H1 (cell line): ENCODE data around the gene ARMH4.

Experiments
- EZH2 ChIP-seq: fragments of 200-600 bp; sonication (generic); IDR thresholded peaks from 2 replicates; pipeline ENCODE4 v1.7.1; 2012; ENCODE audit warnings: low read depth, mild to moderate bottlenecking, moderate library complexity, low read length, inconsistent platforms; ENCODE audit not compliant: severe bottlenecking
- NRF1 ChIP-seq: IDR thresholded peaks from 2 replicates; pipeline ENCODE4 v1.6.1; 2011; ENCODE audit warnings: mild to moderate bottlenecking, low read depth, low read length, improper control_type of control experiment
- POLR2A ChIP-seq, 2 experiments: IDR thresholded peaks; 1 replicate in 1 of 2; 2 replicates in 1 of 2; pipeline ENCODE4 v1.6.1; 2011; ENCODE audit warnings: low read depth in 2 of 2, low read length in 2 of 2, mild to moderate bottlenecking in 2 of 2; ENCODE audit errors: control extremely low read depth in 1 of 2
- POLR2AphosphoS5 ChIP-seq: IDR thresholded peaks from 2 replicates; pipeline ENCODE4 v1.6.1; 2011; ENCODE audit warnings: low read depth, low read length
- POU5F1 ChIP-seq: IDR thresholded peaks from 2 replicates; pipeline ENCODE4 v1.6.1; 2011; ENCODE audit warnings: low read depth, mild to moderate bottlenecking, low read length, moderate library complexity
- RNF2 ChIP-seq: fragments of 200-900, 300-1000 bp; sonication (generic); IDR thresholded peaks from 2 replicates; pipeline ENCODE4 v1.7.1; 2016; ENCODE audit warnings: borderline replicate concordance, low read depth, mild to moderate bottlenecking, antibody characterized with exemption, low read length; ENCODE audit not compliant: poor library complexity, severe bottlenecking; ENCODE audit errors: missing control alignments
- TF ChIP-seq, protein P1 (sequence below), 3 experiments: IDR thresholded peaks; 1 replicate in 2 of 3; 2 replicates in 1 of 3; pipeline versions ENCODE4 v1.5.1 to v1.6.1; 2011; ENCODE audit warnings: low read length in 3 of 3, mild to moderate bottlenecking in 3 of 3, inconsistent platforms in 2 of 3, low read depth in 1 of 3, moderate library complexity in 1 of 3; ENCODE audit not compliant: insufficient read depth in 1 of 3; ENCODE audit errors: control extremely low read depth in 1 of 3

GRCh38 chr14:58160561-58160960 lies 8.5 kb upstream of the ARMH4 start:
- no peak for TF ChIP-seq EZH2
- no peak for TF ChIP-seq POU5F1
- no peak for TF ChIP-seq POLR2AphosphoS5
- TF ChIP-seq RNF2: no peak
- TF ChIP-seq, protein P1, sequence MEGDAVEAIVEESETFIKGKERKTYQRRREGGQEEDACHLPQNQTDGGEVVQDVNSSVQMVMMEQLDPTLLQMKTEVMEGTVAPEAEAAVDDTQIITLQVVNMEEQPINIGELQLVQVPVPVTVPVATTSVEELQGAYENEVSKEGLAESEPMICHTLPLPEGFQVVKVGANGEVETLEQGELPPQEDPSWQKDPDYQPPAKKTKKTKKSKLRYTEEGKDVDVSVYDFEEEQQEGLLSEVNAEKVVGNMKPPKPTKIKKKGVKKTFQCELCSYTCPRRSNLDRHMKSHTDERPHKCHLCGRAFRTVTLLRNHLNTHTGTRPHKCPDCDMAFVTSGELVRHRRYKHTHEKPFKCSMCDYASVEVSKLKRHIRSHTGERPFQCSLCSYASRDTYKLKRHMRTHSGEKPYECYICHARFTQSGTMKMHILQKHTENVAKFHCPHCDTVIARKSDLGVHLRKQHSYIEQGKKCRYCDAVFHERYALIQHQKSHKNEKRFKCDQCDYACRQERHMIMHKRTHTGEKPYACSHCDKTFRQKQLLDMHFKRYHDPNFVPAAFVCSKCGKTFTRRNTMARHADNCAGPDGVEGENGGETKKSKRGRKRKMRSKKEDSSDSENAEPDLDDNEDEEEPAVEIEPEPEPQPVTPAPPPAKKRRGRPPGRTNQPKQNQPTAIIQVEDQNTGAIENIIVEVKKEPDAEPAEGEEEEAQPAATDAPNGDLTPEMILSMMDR (IDR thresholded peaks at IDR 0.05; ENCODE audit: control extremely low read depth in 1 of 3, insufficient read depth in 1 of 3, low read depth in 1 of 3, low read length in 3 of 3): no peak
- no peak for TF ChIP-seq NRF1
- TF ChIP-seq POLR2A (IDR thresholded peaks at IDR 0.05; ENCODE audit: control extremely low read depth in 1 of 2, low read depth in 2 of 2, low read length in 2 of 2): no peak
